ENCODE results near the gene BRD9. TPM values are rescaled to one million over a fixed set of nuclear protein-coding genes. Genes with fewer than 3 reads are reported as not detected.

The BRD9 gene
- total and polyA plus RNA-seq, 2 of the 4 experiments (the other 2 are of a cell fraction), result 22.0 to 43.4 TPM

- TF ChIP-seq ELK1 (IDR thresholded peaks at IDR 0.05; ENCODE audit: borderline replicate concordance, low read depth, low read length) (no peak), NFE2L2 (IDR thresholded peaks at IDR 0.05; ENCODE audit: low read depth, low read length) (peak; percentile 61)
Observed at GRCh38 chr5:912280-913091, 19.9 kb upstream of the BRD9 start (continued).

- H3K27ac ChIP-seq (ENCODE audit: insufficient read depth, low read length), result no peak overlapping the region
- no peak overlapping the region for H2AFZ ChIP-seq (replicated peaks; ENCODE audit: low read length, poor library complexity)
- H3K27me3 ChIP-seq (ENCODE audit: control insufficient read depth, insufficient read depth, low read length), result no peaks in the 10 kb centered on the region
- ATAC-seq (ENCODE audit: low read depth), result no peak
- H3K4ac ChIP-seq (ENCODE audit: low read depth, low read length), result no peak overlapping the region
- H4K91ac ChIP-seq (ENCODE audit: insufficient read depth, low read depth, low read length), result no peak overlapping the region
- no peak overlapping the region for H4K8ac ChIP-seq (ENCODE audit: low read depth in 2 of 2, low read length in 2 of 2)
- BruUV-seq (replicated peaks), result no TSS peak
- intact Hi-C loops (cut with micrococcal nuclease) (no loop called here), in situ Hi-C loops (cut with MboI; ENCODE audit: low sequenced_read_pairs) (no loop called here), dilution Hi-C loops (cut with HindIII; ENCODE audit: low sequenced_read_pairs, unreplicated experiment) (no loop called here)
- POLR2A ChIA-PET (ENCODE audit: unreplicated experiment), result no interaction called here
- no peak overlapping the region for H3K56ac ChIP-seq (ENCODE audit: extremely low read depth, insufficient read depth, low read length)
- H3K4me1 ChIP-seq (ENCODE audit: control insufficient read depth, insufficient read depth, low read length), result 0 out of 2 replicates have a peak, but pooled peaks cover 3% of the 10 kb centered on the region
- peaks cover 20% of the 10 kb centered on the region for H3K36me3 ChIP-seq (ENCODE audit: control insufficient read depth, insufficient read depth, low read length)
- no peak overlapping the region for H3K23ac ChIP-seq (ENCODE audit: low read depth, low read length)
- H3K9me3 ChIP-seq (ENCODE audit: control insufficient read depth, insufficient read depth, low read length), result no peaks in the 10 kb centered on the region
- H3K4me2 ChIP-seq (ENCODE audit: low read depth, low read length), result no peak overlapping the region
- no peak overlapping the region for H4K5ac ChIP-seq (ENCODE audit: low read depth, low read length)
- no peak overlapping the region for H2BK20ac ChIP-seq (ENCODE audit: low read depth, low read length)
- H3K4me3 ChIP-seq (ENCODE audit: insufficient read depth, low read depth, low read length), result no peak overlapping the region
- 86% methylated on average over 8 of the region's 11 CpGs; no CpG with 5 or more reads in 1 of the 2 experiments for WGBS, 2 experiments (ENCODE audit: extremely low coverage in 2 of 2, insufficient read length in 1 of 2)
- no peak overlapping the region for H3K14ac ChIP-seq (replicated peaks; ENCODE audit: low read depth, low read length)
- H2AK5ac ChIP-seq (ENCODE audit: low read depth, low read length), result no peak overlapping the region
- H2BK15ac ChIP-seq (ENCODE audit: low read depth, low read length), result no peak overlapping the region
- H3K9me1 ChIP-seq (ENCODE audit: insufficient read depth, low read length), result no peaks in the 10 kb centered on the region; the same call in 1 of the 2 replicates
- peaks cover 5% of the 10 kb centered on the region in 2 experiments; a peak in 2 of 4 replicates for H3K79me1 ChIP-seq (ENCODE audit: low read depth in 1 of 2, low read length in 2 of 2)
- CTCF ChIA-PET, result no interaction called here
- H3K9ac ChIP-seq (ENCODE audit: low read depth, low read length), result no peak overlapping the region
- H2AK9ac ChIP-seq (replicated peaks; ENCODE audit: low read depth, low read length, poor library complexity), result no peak overlapping the region
- no peaks in the 10 kb centered on the region for H4K20me1 ChIP-seq (ENCODE audit: insufficient read depth, low read length)
- no peak overlapping the region for H2BK120ac ChIP-seq (ENCODE audit: low read depth, low read length)
- DNase-seq, result peak; percentile 64
- H2BK5ac ChIP-seq (ENCODE audit: low read depth, low read length, poor library complexity, severe bottlenecking), result no peak overlapping the region
- no peak overlapping the region for H3K18ac ChIP-seq (ENCODE audit: low read depth, low read length)
- TF ChIP-seq RFX5 (IDR thresholded peaks at IDR 0.05; ENCODE audit: low read depth, low read length) (no peak), CEBPB (IDR thresholded peaks at IDR 0.05; ENCODE audit: low read depth, low read length) (no peak), SMC3 (IDR thresholded peaks at IDR 0.05; ENCODE audit: low read depth, low read length) (no peak), RCOR1 (IDR thresholded peaks at IDR 0.05; ENCODE audit: insufficient replicate concordance, low read length) (no peak), FOS (IDR thresholded peaks at IDR 0.05; ENCODE audit: low read depth, low read length) (no peak), ELK1 (IDR thresholded peaks at IDR 0.05; ENCODE audit: borderline replicate concordance, low read depth, low read length) (no peak), MAZ (IDR thresholded peaks at IDR 0.05; ENCODE audit: borderline replicate concordance, low read depth, low read length) (no peak), MXI1 (IDR thresholded peaks at IDR 0.05; ENCODE audit: borderline replicate concordance, low read depth, low read length) (no peak), MAFK (IDR thresholded peaks at IDR 0.05; ENCODE audit: low read depth, low read length) (no peak), NFE2L2 (IDR thresholded peaks at IDR 0.05; ENCODE audit: low read depth, low read length) (no peak), BHLHE40 (IDR thresholded peaks at IDR 0.05; ENCODE audit: low read depth, low read length) (no peak), RAD21 (IDR thresholded peaks at IDR 0.05; ENCODE audit: low read length) (no peak)
Observed at GRCh38 chr5:911601-912000, 19.0 kb upstream of the BRD9 start.

Measured in IMR-90 (cell line).